Activated CD4-positive, alpha-beta T cell treated with anti-CD3 and anti-CD28 coated beads, Interleukin-2, Interleukin-4, amounts not matched to agents 100 ng/mL and 50 ng/mL, durations not matched to agents 16 hours and 8 hours (primary cell): ENCODE data around the gene ADGRD1.

Experiments
- DNase-seq: peaks from one replicate; pipeline ENCODE4 v3.0.0-alpha.2; 2020; ENCODE audit warnings: low spot score

The ADGRD1 gene

DNA sequence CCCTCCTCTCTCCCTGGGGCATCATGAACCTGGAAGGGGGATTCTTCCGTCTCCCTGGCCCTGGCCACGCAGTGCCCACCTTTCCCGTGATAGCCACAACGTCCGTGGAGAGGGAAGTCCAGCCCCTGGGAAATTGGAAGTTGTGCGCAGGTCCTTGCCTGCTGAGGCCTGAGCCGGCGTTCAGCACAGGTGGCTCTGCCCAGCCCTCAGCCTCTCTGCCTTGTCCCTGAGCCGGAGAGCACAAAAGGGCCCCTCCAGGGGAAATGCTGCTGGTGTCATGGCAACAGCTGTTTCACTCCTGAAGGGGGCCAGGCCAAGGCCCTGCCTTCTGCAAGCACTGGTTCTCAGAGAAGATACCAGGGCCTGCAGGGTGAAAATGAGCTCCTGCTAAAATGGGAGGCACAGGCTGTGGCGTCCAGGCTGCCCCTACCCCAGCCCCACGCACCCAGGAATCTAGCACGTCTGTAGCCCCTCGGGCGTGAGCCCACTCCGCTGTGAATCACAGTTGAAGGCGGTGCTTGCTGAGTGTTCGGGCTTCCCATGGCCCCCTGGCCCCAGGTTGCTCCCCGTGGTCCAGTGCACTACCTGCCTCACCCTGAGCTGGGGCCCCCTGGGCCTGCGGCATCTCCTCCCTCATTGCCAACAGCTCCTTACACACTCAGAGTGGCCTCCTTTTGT lies 149.4 kb downstream of the ADGRD1 start:
- no peak for DNase-seq

- DNase-seq, result no peak
Measured at GRCh38 chr12:131103669-131104462, 150.2 kb downstream of the ADGRD1 start.

- DNase-seq, result peak; percentile 83
Measured at GRCh38 chr12:131104463-131105350, 151.0 kb downstream of the ADGRD1 start.

DNA sequence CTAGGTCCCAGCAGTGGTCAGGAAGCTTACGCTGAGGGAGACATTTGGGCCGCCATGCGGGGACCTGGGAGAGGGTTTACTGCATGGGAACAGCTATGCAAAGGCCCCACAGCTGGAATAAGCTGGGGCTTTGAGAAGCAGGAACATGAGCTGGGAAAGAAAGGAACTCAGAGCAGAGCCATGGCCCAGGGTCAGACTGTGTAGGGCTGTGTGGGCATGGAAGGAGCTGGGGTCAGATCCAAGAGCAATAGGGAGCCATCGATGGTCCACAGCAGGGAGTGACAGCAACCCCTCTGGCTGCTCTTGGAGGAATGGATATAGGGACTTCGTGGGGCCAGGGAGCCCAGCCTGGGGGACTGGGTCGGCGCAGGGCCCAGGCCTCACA lies 151.6 kb downstream of the ADGRD1 start:
- no peak for DNase-seq

GRCh38 chr12:131105736-131106348 lies 152.1 kb downstream of the ADGRD1 start:
- peak; percentile 55 for DNase-seq

GRCh38 chr12:131106349-131106941 lies 152.7 kb downstream of the ADGRD1 start:
- no peak for DNase-seq

DNA sequence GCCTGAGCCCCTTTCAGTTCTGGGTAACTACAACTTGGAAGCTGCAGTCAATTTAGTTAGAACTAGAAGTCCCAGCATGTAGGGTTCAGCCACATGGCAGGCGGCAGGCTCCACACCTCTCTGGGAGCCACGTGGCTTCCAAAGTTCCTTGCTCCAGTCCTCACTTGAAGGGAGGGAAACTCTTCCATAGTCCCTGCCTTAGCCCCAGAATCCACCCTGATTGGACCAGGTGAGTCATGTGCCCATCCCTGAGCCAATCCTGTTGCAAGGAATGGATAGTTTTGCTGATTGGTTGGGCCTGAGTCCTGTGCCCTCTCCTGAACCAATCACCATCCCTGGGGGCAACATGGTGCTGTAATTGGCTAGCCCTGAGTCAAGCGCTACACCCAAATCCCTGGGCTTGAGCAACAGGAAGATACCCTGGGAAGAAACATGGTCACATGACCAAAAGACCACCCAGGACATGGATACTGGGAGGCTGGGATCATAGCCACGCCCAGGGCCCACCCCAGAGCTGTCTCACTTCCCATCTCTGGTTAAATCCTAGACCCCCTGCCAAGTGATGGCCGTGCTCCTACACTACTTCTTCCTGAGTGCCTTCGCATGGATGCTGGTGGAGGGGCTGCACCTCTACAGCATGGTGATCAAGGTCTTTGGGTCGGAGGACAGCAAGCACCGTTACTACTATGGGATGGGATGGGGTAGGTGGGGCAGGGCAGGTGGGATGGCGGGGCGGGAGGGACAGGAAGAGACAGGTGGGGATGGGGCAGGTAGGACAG lies 154.7 kb downstream of the ADGRD1 start:
- DNase-seq, result no peak

DNA sequence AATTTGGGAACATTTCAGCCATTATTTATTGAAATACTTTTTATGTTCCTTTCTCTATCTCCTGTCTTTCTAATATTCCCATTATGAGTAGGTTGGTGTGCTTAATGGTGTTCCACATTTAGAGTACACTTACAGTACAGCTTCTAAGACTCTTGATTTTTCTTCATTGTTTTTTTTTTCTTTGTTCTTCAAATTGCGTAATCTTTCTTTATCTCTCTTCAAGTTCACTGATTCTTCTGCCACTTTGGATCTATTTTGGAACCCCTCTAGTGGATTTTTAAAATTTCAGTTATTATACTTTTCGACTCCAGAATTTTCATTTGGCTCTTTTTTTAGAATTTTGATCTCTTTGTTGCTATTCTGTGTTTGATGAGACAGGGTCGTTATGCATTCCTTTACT lies 157.7 kb downstream of the ADGRD1 start:
- no peak for DNase-seq

DNA sequence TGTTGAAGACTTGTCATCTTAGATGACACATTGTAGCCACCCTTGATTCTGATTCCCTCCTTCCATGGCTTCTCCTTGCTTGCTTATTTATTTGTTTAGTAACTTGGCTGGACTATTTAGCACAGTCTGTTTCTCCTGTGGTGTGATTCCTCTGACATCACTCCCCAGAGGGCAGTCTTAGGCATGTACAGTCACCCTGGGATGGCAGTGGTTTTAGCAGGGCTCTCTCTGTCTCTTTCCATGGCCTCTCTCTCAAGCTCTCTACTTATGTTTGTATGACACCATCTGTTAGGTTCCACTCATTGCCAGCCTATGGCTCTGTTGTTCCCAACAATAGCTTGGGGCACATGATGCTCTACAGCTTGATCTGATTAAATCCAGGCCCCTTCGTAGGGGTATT lies 158.3 kb downstream of the ADGRD1 start:
- no peak for DNase-seq

DNA sequence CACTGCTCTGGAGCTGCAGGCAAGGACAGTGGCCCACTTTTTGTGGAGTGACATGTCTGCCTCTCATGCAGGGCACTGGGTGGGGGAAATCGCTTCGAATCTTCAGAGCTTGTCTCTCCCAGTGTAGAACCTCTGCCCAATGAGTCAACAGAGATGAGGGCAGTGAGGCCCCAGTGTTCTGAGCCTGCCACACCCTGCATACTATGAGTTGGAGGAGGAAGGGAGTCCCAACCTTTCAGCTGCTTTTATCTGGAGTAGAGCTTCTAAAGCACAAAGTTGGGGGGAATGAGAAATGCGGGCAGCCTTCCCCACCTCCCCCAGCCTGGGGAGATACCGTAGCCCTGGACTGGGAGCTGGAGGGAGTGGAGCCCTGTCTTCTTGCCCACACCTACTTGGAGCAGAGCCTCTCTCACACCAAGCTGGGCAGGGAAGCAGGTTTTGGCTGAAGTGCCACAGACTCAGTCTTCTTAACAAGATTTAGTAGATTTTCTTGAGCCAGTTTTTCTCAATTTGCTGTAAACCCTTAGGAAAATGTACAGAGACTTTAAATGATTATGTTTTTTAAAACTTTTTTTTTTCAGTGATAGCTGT lies 159.1 kb downstream of the ADGRD1 start:
- DNase-seq, result no peak

DNA sequence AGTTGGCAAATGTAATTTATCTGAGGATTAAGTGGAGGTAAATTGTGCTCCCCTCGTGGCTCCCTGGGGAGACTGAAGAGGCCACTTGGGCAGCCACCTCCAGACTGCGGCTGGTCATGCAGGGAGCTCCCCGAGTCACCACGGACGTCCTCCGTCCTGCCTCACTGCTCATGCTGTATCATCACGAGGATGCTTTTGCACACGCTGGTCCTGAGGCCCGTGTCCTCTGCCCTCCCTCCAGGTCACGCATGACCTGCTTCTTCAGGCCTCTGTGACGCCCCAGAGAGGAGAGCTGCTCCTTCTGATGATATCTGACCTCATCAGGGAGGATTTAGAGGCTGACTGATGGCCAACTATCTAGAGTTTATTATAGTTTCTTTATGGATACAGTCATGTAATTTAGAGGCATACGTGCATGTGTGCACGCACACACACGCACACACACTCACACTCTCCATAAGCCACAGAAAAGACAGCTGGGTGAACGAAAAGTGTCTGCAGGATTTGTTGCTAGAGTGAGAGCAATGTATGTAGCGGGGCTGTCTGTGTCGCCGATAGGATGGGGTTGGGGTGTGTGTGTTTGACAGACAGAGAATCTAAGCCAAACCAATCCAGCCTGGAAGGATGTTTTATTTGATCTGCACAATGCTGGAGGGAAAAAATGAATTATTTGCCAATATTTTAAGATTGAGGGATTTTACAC lies 160.0 kb downstream of the ADGRD1 start:
- no peak for DNase-seq

- DNase-seq, result no peak
Measured at GRCh38 chr12:131114271-131114670, 160.6 kb downstream of the ADGRD1 start.

GRCh38 chr12:131114942-131115584 lies 161.4 kb downstream of the ADGRD1 start:
- DNase-seq, result no peak

GRCh38 chr12:131115766-131116467 lies 162.2 kb downstream of the ADGRD1 start:
- no peak for DNase-seq

DNA sequence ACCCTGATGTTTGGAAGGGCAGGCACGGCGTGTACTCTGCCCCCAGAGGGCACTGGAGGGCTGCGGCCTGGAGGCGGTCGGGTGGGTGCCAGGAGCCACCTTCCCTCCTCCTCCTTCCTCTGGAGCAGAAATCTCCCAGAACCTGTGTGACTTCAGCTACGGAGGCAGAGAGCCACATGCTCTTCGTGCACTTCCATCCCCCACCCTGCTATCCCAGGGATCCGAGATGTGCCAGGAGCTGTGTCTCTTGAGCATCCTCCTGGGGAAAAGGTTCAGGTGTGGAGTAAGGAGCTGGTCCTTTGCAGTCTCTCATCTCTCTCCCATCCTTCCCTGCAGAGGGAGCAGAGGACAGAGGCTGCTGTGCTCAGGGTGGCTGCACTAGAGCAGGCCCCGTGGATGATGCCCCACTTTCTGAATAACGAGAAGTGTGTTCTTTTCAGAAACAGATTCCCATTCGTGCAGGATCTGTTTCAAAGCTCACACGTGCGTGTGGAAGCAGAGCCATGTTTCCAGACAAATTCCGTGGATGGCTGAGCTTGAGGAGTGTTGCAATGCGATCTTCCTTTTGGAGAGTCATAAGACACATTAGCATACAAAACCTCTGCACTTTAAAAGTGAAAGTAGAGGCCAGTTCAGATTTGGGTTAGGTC lies 162.9 kb downstream of the ADGRD1 start:
- DNase-seq, result no peak

DNA sequence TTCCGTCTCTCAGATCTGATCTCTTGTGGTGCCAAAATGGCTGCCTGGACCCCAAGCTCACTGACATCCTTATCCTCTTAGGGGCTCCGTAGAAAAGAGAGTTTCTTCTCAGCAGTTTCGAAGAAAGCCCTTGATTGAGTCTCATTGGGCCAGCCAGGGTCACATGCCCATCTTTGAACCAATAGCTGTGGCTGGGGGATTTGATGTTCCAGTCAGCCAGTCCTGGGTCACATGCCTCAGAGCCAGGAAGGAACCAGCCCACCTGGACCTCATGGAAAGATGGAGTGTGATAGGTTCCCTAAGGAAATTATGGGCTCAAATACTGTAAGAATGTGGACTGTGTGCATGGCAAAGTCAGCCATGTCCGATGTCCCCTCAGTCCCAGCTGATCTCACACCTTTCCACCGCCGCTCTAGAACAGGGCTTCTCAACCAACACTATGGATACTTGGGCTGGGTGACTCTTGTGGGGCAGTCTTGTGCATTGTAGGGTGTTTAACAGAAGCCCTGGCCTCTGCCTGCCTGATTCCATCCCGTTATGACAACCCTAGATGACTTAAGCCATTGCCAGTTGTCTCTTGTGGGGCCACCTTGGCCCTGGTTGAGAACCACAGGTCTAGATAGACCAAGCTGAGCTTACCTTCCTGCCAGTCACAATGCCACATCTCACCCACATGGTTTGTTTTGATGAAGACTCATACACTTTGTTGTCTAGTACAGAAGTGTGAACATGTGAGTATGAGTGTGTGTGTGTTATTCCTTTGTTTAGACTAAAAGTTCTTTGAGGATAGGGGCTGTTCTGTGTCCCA lies 163.9 kb downstream of the ADGRD1 start:
- no peak for DNase-seq

DNA sequence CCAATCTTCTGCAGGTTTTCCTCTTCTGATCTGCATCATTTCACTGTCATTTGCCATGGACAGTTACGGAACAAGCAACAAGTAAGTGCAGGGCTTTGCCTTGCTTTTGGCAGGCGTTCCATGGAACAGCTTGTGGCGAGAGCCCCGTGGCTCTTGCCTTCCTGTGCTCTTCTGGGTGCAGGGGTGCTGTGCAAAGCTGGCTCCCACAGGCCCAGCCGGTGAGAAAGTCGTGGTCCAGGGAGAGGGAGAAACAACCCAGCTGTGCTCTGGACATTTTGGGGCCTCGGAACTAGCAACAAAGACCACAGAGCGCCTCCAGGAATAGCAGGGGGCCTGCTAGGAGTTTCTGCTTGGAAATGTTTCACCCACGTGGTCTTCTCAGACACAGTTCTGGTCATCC lies 164.7 kb downstream of the ADGRD1 start:
- no peak for DNase-seq
